H9 (cell line): ENCODE measurements around the gene SMARCD3. TPM values are rescaled to one million over a fixed set of nuclear protein-coding genes. Genes with fewer than 3 reads are reported as not detected.

Experiments used
- DNase-seq: peaks from one replicate; pipeline ENCODE4 v3.0.0-alpha.2; 2017
- H2AFZ ChIP-seq: one replicate; pipeline ENCODE4 v1.6.1; 2013; ENCODE audit warnings: mild to moderate bottlenecking, low read length, control low read depth, moderate library complexity
- H2AK5ac ChIP-seq: 2 replicates; pipeline ENCODE4 v1.6.1; 2013; ENCODE audit warnings: low read length, control low read depth, mixed read lengths; ENCODE audit not compliant: insufficient read length
- H2BK120ac ChIP-seq: one replicate; pipeline ENCODE4 v1.6.1; 2013; ENCODE audit warnings: low read depth, mild to moderate bottlenecking, low read length, control low read depth, inconsistent platforms; ENCODE audit not compliant: poor library complexity, severe bottlenecking
- H2BK12ac ChIP-seq: 2 replicates; pipeline ENCODE4 v1.6.1; 2013; ENCODE audit warnings: low read length, control low read depth, mixed read lengths, low read depth; ENCODE audit not compliant: insufficient read length
- H2BK15ac ChIP-seq: 2 replicates; pipeline ENCODE4 v1.6.1; 2013; ENCODE audit warnings: low read depth, low read length, control low read depth
- H2BK20ac ChIP-seq: one replicate; pipeline ENCODE4 v1.6.1; 2013; ENCODE audit warnings: low read depth, mild to moderate bottlenecking, low read length, control low read depth, inconsistent platforms; ENCODE audit not compliant: poor library complexity, severe bottlenecking
- H2BK5ac ChIP-seq: 2 replicates; pipeline ENCODE4 v1.6.1; 2013; ENCODE audit warnings: low read length, control low read depth, mixed read lengths; ENCODE audit not compliant: insufficient read length
- H3K14ac ChIP-seq: 2 replicates; pipeline ENCODE4 v1.6.1; 2013; ENCODE audit warnings: low read length, control low read depth; ENCODE audit not compliant: insufficient read depth
- H3K18ac ChIP-seq: 2 replicates; pipeline ENCODE4 v1.6.1; 2013; ENCODE audit warnings: low read depth, mild to moderate bottlenecking, mixed read lengths, low read length, control low read depth; ENCODE audit not compliant: insufficient read length
- H3K23ac ChIP-seq: 2 replicates; pipeline ENCODE4 v1.6.1; 2013; ENCODE audit warnings: low read length, control low read depth, mixed read lengths, low read depth; ENCODE audit not compliant: insufficient read length
- H3K23me2 ChIP-seq: 2 replicates; pipeline ENCODE4 v1.6.1; 2013; ENCODE audit warnings: low read depth, mild to moderate bottlenecking, mixed read lengths, low read length, control low read depth; ENCODE audit not compliant: insufficient read length, poor library complexity, severe bottlenecking
- H3K27ac ChIP-seq: 2 replicates; pipeline ENCODE4 v1.5.1; 2013; ENCODE audit warnings: low read length, control low read depth, mixed read lengths, low read depth; ENCODE audit not compliant: insufficient read length
- H3K27me3 ChIP-seq: 2 replicates; pipeline ENCODE4 v1.6.1; 2013; ENCODE audit warnings: low read length, control low read depth, inconsistent platforms; ENCODE audit not compliant: insufficient read depth
- H3K4ac ChIP-seq: 2 replicates; pipeline ENCODE4 v1.6.1; 2013; ENCODE audit warnings: low read depth, mild to moderate bottlenecking, control low read depth, inconsistent platforms, low read length, moderate library complexity
- H3K4me1 ChIP-seq: 2 replicates; pipeline ENCODE4 v1.6.1; 2013; ENCODE audit warnings: low read length, control low read depth, inconsistent platforms; ENCODE audit not compliant: insufficient read depth
- H3K4me2 ChIP-seq: 2 replicates; pipeline ENCODE4 v1.6.1; 2013; ENCODE audit warnings: low read length, control low read depth, mixed read lengths; ENCODE audit not compliant: insufficient read length, insufficient read depth
- H3K56ac ChIP-seq: 2 replicates; pipeline ENCODE4 v1.6.1; 2013; ENCODE audit warnings: low read depth, mild to moderate bottlenecking, mixed read lengths, low read length, control low read depth; ENCODE audit not compliant: insufficient read length
- H3K79me1 ChIP-seq: 2 replicates; pipeline ENCODE4 v1.6.1; 2013; ENCODE audit warnings: low read depth, mild to moderate bottlenecking, moderate library complexity, low read length, control low read depth, inconsistent platforms; ENCODE audit not compliant: insufficient read depth, poor library complexity, severe bottlenecking
- H3K79me2 ChIP-seq: 2 replicates; pipeline ENCODE4 v1.6.1; 2013; ENCODE audit warnings: low read length, control low read depth, inconsistent platforms; ENCODE audit not compliant: insufficient read depth
- H3K9ac ChIP-seq: 2 replicates; pipeline ENCODE4 v1.6.1; 2013; ENCODE audit warnings: low read length, control low read depth, mixed read lengths; ENCODE audit not compliant: insufficient read length; ENCODE audit errors: extremely low read depth
- H3K9me3 ChIP-seq: one replicate; pipeline ENCODE4 v1.6.1; 2013; ENCODE audit warnings: low read depth, low read length, inconsistent platforms; ENCODE audit not compliant: control insufficient read depth
- H3T11ph ChIP-seq: one replicate; pipeline ENCODE4 v1.6.1; 2013; ENCODE audit warnings: mild to moderate bottlenecking, low read length, control low read depth, inconsistent platforms
- H4K20me1 ChIP-seq: one replicate; pipeline ENCODE4 v1.6.1; 2013; ENCODE audit not compliant: control insufficient read depth, insufficient read length, insufficient read depth
- H4K5ac ChIP-seq: 2 replicates; pipeline ENCODE4 v1.6.1; 2013; ENCODE audit warnings: low read depth, mild to moderate bottlenecking, mixed read lengths, low read length, control low read depth; ENCODE audit not compliant: insufficient read length
- H4K8ac ChIP-seq: replicated peaks from 2 replicates; pipeline ENCODE4 v1.6.1; 2013; ENCODE audit warnings: low read length, control low read depth, mixed read lengths, low read depth; ENCODE audit not compliant: insufficient read length
- H4K91ac ChIP-seq: 2 replicates; pipeline ENCODE4 v1.6.1; 2013; ENCODE audit warnings: low read depth, mild to moderate bottlenecking, moderate library complexity, mixed read lengths, low read length, control low read depth; ENCODE audit not compliant: insufficient read length
- H3K27ac Mint-ChIP-seq, 3 experiments: 2 replicates in 2 of 3; 3 replicates in 1 of 3; pipeline ENCODE4 v1.8.0; 2020 to 2021; ENCODE audit warnings: mixed read lengths in 3 of 3, mild to moderate bottlenecking in 1 of 3, moderate library complexity in 1 of 3
- H3K27me3 Mint-ChIP-seq: 2 replicates; pipeline ENCODE4 v1.8.0; 2021; ENCODE audit warnings: low read depth, mild to moderate bottlenecking, moderate library complexity, mixed read lengths
- H3K36me3 Mint-ChIP-seq, 3 experiments: 2 replicates in 2 of 3; 3 replicates in 1 of 3; pipeline ENCODE4 v1.8.0; 2020 to 2021; ENCODE audit warnings: low read depth in 3 of 3, mixed read lengths in 3 of 3; ENCODE audit not compliant: insufficient read depth in 1 of 3
- H3K4me1 Mint-ChIP-seq, 2 experiments: 2 replicates each; pipeline ENCODE4 v1.8.0; 2020; ENCODE audit warnings: mixed read lengths in 2 of 2
- H3K4me3 Mint-ChIP-seq, 2 experiments: 2 replicates in 1 of 2; 3 replicates in 1 of 2; pipeline ENCODE4 v1.8.0; 2020 to 2021; ENCODE audit warnings: mild to moderate bottlenecking in 2 of 2, mixed read lengths in 2 of 2, moderate library complexity in 1 of 2
- H3K9me3 Mint-ChIP-seq, 2 experiments: 2 replicates in 1 of 2; 3 replicates in 1 of 2; pipeline ENCODE4 v1.8.0; 2020; ENCODE audit warnings: mild to moderate bottlenecking in 2 of 2, mixed read lengths in 2 of 2, moderate library complexity in 1 of 2
- WGBS: extraction: QIAGEN DNeasy Blood & Tissue Kit; methylation state at CpG from one replicate; pipeline ENCODE4 v1.1.7; 2013; ENCODE audit warnings: missing lambda C conversion rate, low lambda C conversion rate, mixed read lengths; ENCODE audit not compliant: insufficient read length; ENCODE audit errors: extremely low coverage; 5-methylcytosine and 5-hydroxymethylcytosine counted together
- total RNA-seq: library from RNA; stranded (reverse); gene quantifications from 2 replicates; pipeline ENCODE4 v1.2.1, GENCODE V29; 2021
- TF ChIP-seq, protein P1 (sequence below): fragments of 200-600 bp; sonication (generic); conservative IDR thresholded peaks from 3 replicates; pipeline ENCODE4 v1.8.0; 2021; ENCODE audit warnings: antibody characterized with exemption, mild to moderate bottlenecking

SMARCD3 gene
- total RNA-seq, 1 experiment from 2014 or later = 5.0 TPM

DNA sequence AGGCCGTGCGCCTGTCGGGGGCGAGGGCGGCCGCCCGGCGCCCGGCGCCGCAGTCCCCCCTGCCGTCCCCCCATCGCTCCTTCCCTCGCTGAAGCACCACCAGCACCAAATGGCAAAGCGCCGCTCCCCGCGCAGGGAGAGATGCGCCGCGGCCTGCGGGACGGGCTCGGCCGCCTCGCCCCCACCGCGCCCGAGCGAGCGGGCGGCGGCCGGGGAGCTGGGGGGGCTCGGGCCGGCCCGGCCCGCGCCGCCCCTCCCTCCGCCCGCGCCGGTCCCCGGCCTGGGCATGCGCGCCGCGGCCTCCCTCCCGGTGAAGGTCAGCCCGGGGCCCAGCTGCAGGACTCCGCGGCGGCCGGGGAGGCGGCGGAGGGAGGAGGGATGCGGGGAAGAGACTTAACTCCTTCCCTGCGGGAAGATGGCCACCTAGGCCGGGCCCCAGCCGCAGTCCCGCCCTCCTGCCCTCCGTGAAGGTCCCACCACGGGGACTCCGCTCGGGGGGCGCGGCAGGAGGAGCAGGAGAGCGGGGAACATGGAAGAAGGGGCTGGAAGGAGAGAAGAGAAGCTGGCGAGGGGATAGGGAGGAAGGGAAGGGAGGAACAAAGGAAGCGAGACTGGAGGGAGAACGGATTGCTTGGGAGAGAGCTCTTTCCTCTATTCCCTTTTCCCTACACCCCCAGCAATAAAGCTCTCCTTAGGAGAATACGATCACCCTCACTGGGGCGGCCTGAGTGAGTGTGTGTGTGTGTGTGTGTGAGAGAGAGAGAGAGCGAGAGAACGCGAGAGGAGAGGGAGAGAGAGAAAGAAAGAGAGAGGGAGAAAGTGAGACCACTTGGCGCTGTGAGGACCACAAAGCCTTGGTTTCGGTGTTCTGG, 3.4 kb upstream of the SMARCD3 start:
- Histone ChIP-seq H3K23ac (no peak overlapping the region), H2BK120ac (no peak overlapping the region), H4K20me1 (no peaks in the 10 kb centered on the region), H3K23me2 (peaks cover 22% of the 10 kb centered on the region), H2BK15ac (no peak overlapping the region), H4K5ac (no peak overlapping the region), H4K91ac (no peak overlapping the region), H3K14ac (peak overlapping the region; percentile 55), H3K18ac (no peak overlapping the region), H3K56ac (no peak overlapping the region), H3K4me1 (peaks cover 7% of the 10 kb centered on the region; the same call in 1 of the 2 replicates), H2BK5ac (no peak overlapping the region), H3K79me2 (no peaks in the 10 kb centered on the region), H2BK12ac (no peak overlapping the region), H2AFZ (no peak overlapping the region), H2AK5ac (no peak overlapping the region), H3K27me3 (peaks cover 19% of the 10 kb centered on the region; the same call in 1 of the 2 replicates), H3K9ac (peak overlapping the region; percentile 16), H4K8ac (no peak overlapping the region), H2BK20ac (no peak overlapping the region), H3K9me3 (no peaks in the 10 kb centered on the region), H3T11ph (no peak overlapping the region), H3K27ac (no peak overlapping the region), H3K4me2 (peak overlapping the region; percentile 71), H3K79me1 (no peaks in the 10 kb centered on the region), H3K4ac (no peak overlapping the region)
- no peaks in the 10 kb centered on the region; a peak in 1 of 7 replicates for H3K36me3 Mint-ChIP-seq
- TF ChIP-seq, protein P1, sequence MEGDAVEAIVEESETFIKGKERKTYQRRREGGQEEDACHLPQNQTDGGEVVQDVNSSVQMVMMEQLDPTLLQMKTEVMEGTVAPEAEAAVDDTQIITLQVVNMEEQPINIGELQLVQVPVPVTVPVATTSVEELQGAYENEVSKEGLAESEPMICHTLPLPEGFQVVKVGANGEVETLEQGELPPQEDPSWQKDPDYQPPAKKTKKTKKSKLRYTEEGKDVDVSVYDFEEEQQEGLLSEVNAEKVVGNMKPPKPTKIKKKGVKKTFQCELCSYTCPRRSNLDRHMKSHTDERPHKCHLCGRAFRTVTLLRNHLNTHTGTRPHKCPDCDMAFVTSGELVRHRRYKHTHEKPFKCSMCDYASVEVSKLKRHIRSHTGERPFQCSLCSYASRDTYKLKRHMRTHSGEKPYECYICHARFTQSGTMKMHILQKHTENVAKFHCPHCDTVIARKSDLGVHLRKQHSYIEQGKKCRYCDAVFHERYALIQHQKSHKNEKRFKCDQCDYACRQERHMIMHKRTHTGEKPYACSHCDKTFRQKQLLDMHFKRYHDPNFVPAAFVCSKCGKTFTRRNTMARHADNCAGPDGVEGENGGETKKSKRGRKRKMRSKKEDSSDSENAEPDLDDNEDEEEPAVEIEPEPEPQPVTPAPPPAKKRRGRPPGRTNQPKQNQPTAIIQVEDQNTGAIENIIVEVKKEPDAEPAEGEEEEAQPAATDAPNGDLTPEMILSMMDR = no peak
- peak overlapping the region in 2 of 3 experiments; percentile 28 to 37; a peak in 4 of 7 replicates for H3K27ac Mint-ChIP-seq
- WGBS = no CpG with 5 or more reads among the region's 79 CpGs
- DNase-seq = peak; percentile 64
- H3K4me3 Mint-ChIP-seq = peak overlapping the region; percentile 72 to 85
- peaks cover 86% of the 10 kb centered on the region for H3K27me3 Mint-ChIP-seq
- no peaks in the 10 kb centered on the region; a peak in 1 of 5 replicates for H3K9me3 Mint-ChIP-seq
- H3K4me1 Mint-ChIP-seq = peaks cover 41 to 57% of the 10 kb centered on the region in 2 experiments
